ENCODE measurements around the gene AMBRA1.

AMBRA1 gene

DNA sequence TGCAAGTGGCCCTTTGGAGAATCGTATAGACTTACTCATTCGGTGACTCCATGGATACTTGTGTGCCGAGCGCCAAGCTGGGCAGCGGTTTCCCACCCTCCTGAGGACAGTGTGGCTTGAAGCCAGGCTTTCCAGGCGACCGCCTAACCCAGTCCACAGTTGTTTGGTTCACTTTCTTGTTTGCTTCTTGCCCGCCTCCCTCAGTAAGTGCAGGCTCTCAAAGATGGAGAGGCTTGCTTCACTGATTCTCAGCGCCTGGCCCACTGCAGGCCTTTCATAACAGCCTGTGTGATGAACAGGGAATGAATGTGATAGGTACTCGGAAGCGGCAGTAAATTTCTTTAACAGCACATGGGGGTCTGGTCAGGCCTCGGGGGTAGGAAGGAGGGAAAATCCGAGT lies 223.6 kb downstream of the AMBRA1 start:
- no peaks in the 10 kb centered on the region for H3K9me2 ChIP-seq (replicated peaks; ENCODE audit: insufficient read depth, low read length)
- H3K9me3 ChIP-seq (ENCODE audit: insufficient read depth, low read length), result no peaks in the 10 kb centered on the region
- H2AFZ ChIP-seq (ENCODE audit: low read depth, low read length, severe bottlenecking), result no peak overlapping the region
- no peaks in the 10 kb centered on the region for H3K36me3 ChIP-seq (ENCODE audit: low read length)
- no peak overlapping the region for H3K4me2 ChIP-seq (ENCODE audit: low read depth, low read length, poor library complexity, severe bottlenecking)
- no peaks in the 10 kb centered on the region for H4K20me1 ChIP-seq (ENCODE audit: low read depth, low read length)
- no peaks in the 10 kb centered on the region for H3F3A ChIP-seq (ENCODE audit: insufficient read depth)
- TF ChIP-seq, protein P1, sequence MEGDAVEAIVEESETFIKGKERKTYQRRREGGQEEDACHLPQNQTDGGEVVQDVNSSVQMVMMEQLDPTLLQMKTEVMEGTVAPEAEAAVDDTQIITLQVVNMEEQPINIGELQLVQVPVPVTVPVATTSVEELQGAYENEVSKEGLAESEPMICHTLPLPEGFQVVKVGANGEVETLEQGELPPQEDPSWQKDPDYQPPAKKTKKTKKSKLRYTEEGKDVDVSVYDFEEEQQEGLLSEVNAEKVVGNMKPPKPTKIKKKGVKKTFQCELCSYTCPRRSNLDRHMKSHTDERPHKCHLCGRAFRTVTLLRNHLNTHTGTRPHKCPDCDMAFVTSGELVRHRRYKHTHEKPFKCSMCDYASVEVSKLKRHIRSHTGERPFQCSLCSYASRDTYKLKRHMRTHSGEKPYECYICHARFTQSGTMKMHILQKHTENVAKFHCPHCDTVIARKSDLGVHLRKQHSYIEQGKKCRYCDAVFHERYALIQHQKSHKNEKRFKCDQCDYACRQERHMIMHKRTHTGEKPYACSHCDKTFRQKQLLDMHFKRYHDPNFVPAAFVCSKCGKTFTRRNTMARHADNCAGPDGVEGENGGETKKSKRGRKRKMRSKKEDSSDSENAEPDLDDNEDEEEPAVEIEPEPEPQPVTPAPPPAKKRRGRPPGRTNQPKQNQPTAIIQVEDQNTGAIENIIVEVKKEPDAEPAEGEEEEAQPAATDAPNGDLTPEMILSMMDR (IDR thresholded peaks at IDR 0.05; ENCODE audit: insufficient read depth, low read length, poor library complexity, severe bottlenecking), result no peak
- TF ChIP-seq EZH2phosphoT487 (conservative IDR thresholded peaks at IDR 0.05; ENCODE audit: low read length), result no peak
- no peaks in the 10 kb centered on the region for H3K79me2 ChIP-seq (ENCODE audit: insufficient read depth, low read length)
- no peak overlapping the region for H3K9ac ChIP-seq (ENCODE audit: low read length)
- H3K27ac ChIP-seq (ENCODE audit: low read depth, low read length), result no peak overlapping the region
- no peaks in the 10 kb centered on the region for H3K27me3 ChIP-seq (ENCODE audit: low read length)
- no peak overlapping the region for H3K4me3 ChIP-seq (ENCODE audit: insufficient read depth, low read length, poor library complexity, severe bottlenecking)

GRCh38 chr11:46369458-46370152 lies 224.2 kb downstream of the AMBRA1 start:
- no peak overlapping the region for H3K4me3 ChIP-seq (ENCODE audit: insufficient read depth, low read length, poor library complexity, severe bottlenecking)
- H3K9me3 ChIP-seq (ENCODE audit: insufficient read depth, low read length), result no peaks in the 10 kb centered on the region
- H3F3A ChIP-seq (ENCODE audit: insufficient read depth), result no peaks in the 10 kb centered on the region
- no peak for TF ChIP-seq EZH2phosphoT487 (conservative IDR thresholded peaks at IDR 0.05; ENCODE audit: low read length)
- TF ChIP-seq, protein P1 (IDR thresholded peaks at IDR 0.05; ENCODE audit: insufficient read depth, low read length, poor library complexity, severe bottlenecking), result peak; percentile 54
- H3K79me2 ChIP-seq (ENCODE audit: insufficient read depth, low read length), result no peaks in the 10 kb centered on the region
- H4K20me1 ChIP-seq (ENCODE audit: low read depth, low read length), result no peaks in the 10 kb centered on the region
- H3K9me2 ChIP-seq (replicated peaks; ENCODE audit: insufficient read depth, low read length), result no peaks in the 10 kb centered on the region
- no peak overlapping the region for H3K27ac ChIP-seq (ENCODE audit: low read depth, low read length)
- no peaks in the 10 kb centered on the region for H3K36me3 ChIP-seq (ENCODE audit: low read length)
- no peak overlapping the region for H2AFZ ChIP-seq (ENCODE audit: low read depth, low read length, severe bottlenecking)
- no peak overlapping the region for H3K4me2 ChIP-seq (ENCODE audit: low read depth, low read length, poor library complexity, severe bottlenecking)
- no peak overlapping the region for H3K9ac ChIP-seq (ENCODE audit: low read length)
- H3K27me3 ChIP-seq (ENCODE audit: low read length), result no peaks in the 10 kb centered on the region

- Histone ChIP-seq H3K79me2 (ENCODE audit: insufficient read depth, low read length) (0 out of 2 replicates have a peak, but pooled peaks cover 2% of the 10 kb centered on the region), H3K9me3 (ENCODE audit: insufficient read depth, low read length) (no peaks in the 10 kb centered on the region), H3K4me3 (ENCODE audit: insufficient read depth, low read length, poor library complexity, severe bottlenecking) (no peak overlapping the region), H3K9ac (ENCODE audit: low read length) (no peak overlapping the region), H3K27ac (ENCODE audit: low read depth, low read length) (no peak overlapping the region), H2AFZ (ENCODE audit: low read depth, low read length, severe bottlenecking) (no peak overlapping the region), H3F3A (ENCODE audit: insufficient read depth) (no peaks in the 10 kb centered on the region), H3K4me2 (ENCODE audit: low read depth, low read length, poor library complexity, severe bottlenecking) (no peak overlapping the region), H3K27me3 (ENCODE audit: low read length) (no peaks in the 10 kb centered on the region), H4K20me1 (ENCODE audit: low read depth, low read length) (no peaks in the 10 kb centered on the region), H3K9me2 (replicated peaks; ENCODE audit: insufficient read depth, low read length) (no peaks in the 10 kb centered on the region), H3K36me3 (ENCODE audit: low read length) (no peaks in the 10 kb centered on the region)
- TF ChIP-seq, protein P1 (IDR thresholded peaks at IDR 0.05; ENCODE audit: insufficient read depth, low read length, poor library complexity, severe bottlenecking), result no peak
- no peak for TF ChIP-seq EZH2phosphoT487 (conservative IDR thresholded peaks at IDR 0.05; ENCODE audit: low read length)
Observed at GRCh38 chr11:46367916-46368267, 225.9 kb downstream of the AMBRA1 start.
